ENCODE results near the gene DCST2.
"Not testable (repeated sequence)": the region's sequence is repeated elsewhere in the genome, so short reads cannot be mapped to it uniquely, and the experiment has no call there.

DCST2 gene

DNA sequence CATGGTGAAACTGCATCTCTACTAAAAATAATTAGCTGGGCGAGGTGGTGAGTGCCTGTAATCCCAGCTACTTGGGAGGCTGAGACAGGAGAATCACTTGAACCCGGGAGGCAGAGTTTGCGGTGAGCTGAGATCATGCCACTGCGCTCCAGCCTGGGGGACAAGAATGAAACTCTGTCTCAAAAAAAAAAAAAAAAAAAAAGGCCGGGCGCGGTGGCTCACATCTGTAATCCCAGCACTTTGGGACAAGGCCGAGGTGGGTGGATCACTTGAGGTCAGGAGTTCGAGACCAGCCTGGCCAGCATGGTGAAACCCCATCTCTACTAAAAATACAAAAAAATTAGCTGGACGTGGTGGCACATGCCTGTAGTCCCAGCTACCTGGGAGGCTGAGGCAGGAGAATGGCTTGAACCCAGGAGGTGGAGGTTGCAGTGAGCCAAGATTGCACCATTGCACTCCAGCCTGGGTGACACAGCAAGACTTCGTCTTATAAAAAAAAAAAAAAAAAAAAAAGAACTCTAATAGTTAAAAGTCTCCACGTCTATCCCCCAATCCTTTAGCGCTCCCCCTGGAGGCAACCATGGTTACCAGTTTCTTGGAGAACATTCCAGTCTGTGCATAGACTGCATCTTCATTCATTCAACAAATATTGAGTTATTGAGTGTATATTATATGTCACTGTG lies 38.1 kb downstream of the DCST2 start:
- DNase-seq: not testable (repeated sequence)

DNA sequence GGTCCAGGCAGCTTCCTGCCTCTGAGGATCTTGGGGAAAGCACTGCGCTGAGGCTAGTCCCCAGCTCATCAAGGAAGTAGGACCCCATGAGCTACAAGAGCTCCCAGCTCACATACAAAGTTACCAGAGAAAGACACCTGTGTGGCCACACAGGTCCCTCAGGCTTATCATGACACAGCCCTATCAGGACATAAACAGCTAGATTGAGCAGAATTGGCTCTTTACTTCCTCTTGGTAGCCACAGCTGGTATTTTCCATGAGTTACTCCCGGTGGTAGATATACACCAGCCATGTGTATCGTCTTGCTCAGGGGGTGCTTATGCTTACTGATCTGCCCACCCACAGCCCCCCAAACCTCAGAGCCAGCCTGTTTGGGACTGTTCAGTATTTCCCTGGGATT lies 39.0 kb downstream of the DCST2 start:
- no peak for DNase-seq

DNA sequence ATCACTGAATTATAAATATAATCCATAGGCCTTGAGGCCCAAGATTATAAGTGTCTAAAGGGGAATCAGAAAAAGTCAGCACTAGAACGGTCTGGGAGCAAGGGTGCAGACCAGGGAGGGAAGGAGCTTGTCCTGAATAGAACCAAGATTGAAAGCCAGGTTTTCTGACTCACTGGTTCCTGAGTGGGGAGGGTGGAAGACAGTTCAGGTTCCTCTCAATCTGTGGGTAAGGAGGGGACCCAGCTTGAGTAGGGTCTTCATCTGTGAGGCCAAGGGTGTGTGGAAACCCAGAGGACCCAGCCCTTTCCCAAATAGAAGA lies 39.4 kb downstream of the DCST2 start:
- DNase-seq: no peak

DNA sequence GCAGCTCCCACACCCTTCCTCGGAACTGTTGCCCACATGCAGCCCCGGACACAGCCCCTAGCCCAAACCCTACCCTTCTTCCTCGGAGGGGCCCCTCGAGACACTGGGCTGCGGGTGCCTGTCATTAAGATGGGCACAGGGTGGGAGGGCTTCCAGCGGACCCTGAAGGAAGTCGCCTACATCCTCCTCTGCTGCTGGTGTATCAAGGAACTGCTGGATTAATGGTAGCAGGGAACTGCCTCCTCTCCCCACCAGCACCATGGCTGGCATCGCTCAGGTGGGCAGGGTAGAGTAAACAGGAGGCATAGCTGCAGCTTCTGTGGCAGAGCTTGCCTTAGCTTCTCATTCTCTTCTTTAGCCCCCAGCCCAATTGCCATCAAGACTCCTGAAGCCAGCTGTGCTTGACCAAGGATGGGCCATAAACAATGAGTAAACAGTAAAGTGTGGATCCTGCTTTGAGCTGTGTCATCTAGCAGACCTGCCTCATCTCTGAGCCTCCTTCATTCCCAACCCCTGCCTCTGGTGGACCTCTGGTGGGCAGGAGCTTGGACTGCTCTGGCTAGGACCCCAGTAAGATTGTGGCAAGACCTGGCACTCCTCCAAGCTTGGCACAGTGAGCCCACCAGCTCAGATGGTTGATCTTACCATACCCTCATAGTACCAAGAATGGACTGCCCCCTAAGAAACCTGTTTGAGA lies 39.9 kb downstream of the DCST2 start, which contains the start of gene LENEP:
Gene LENEP (plus strand): TSS at position 15 of the 697 bp plus-strand sequence. CDS start 22 bp downstream, at position 37.
- DNase-seq: no peak

DNA sequence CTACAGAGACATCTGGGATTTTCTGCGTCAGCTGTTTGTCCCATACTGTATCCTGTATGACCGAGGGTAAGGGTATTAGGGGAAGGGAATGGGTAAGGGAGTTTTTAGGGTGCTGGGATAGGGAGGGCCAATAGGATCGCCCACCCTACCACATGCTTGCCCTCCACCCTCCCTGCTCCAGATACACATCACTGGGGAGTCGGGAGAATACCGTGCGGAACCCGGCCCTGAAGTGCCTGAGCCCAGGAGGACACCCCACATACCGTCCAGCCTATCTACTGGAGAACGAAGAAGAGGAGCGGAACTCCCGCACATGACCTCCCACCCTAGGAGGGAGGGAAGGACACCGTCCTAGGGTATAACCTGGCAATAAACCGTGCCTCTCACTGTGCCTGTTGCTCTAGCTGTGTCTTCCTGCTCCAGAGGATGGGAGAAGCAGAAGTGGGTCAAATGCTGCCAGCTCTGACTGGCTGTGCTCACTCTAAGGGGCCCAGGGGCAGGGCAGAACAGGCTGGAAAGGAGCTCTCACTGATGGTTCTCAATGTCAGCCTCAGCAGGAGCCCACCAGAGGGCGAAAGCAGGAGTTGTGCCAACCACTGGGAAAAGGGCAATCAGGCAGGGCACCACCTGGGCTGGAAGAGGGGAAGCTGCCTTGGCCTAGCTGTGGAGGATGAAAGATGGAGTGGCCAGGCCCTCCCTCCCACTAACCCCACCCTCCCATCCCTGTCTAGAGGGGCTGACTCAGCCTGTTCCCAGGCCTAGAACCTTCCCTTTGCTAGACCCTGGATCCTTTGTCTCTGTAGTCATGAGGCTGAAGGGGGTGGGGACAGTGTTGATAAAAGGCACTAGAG lies 40.6 kb downstream of the DCST2 start:
- no peak for DNase-seq

DNA sequence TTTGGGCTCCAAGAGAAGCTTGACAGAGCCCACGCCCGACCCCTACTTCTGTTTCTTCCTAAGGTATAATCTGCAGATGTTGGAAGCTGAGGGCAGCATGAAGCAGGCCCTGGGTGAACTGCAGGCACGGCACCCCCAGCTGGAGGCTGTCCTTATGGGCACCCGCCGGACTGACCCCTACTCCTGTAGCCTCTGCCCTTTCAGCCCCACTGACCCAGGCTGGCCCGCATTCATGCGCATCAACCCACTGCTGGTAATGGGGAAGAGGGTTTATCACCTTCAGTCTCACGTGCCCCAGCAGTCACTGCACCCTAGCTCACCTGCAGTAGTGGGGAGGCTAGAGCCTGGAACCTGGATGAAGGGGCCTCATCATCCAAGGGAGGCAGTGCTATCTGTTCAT lies 43.3 kb downstream of the DCST2 start:
- no peak for DNase-seq

DNA sequence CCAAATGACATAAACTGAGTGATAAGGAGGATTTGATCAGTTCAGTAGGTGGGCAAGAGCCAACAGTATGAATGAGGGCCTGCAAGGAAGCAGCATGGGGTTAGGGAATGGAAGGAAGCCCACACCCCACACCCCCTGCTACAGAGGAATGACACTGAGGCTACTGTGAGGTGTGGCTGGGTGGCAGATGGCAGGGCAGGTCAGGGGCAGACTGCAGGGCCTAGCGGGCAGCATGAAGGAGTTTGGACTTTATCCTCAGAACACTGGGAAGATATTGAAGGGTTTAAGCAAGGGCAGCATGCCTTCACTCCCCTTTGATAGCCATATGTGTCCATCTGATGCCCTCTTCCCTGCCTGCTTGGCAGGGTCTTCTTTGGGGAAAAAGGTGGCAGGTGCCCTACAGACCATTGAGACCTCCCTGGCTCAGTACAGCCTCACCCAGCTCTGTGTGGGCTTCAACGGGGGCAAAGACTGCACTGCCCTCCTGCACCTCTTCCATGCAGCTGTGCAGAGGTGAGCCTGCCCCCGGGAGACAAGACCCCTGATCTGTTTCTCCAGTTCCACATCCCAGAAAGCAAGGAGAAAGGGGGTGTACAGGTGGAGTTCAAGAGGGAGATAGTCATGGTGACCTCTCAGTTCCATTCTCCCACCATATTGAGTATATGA lies 44.3 kb downstream of the DCST2 start:
- no peak for DNase-seq

DNA sequence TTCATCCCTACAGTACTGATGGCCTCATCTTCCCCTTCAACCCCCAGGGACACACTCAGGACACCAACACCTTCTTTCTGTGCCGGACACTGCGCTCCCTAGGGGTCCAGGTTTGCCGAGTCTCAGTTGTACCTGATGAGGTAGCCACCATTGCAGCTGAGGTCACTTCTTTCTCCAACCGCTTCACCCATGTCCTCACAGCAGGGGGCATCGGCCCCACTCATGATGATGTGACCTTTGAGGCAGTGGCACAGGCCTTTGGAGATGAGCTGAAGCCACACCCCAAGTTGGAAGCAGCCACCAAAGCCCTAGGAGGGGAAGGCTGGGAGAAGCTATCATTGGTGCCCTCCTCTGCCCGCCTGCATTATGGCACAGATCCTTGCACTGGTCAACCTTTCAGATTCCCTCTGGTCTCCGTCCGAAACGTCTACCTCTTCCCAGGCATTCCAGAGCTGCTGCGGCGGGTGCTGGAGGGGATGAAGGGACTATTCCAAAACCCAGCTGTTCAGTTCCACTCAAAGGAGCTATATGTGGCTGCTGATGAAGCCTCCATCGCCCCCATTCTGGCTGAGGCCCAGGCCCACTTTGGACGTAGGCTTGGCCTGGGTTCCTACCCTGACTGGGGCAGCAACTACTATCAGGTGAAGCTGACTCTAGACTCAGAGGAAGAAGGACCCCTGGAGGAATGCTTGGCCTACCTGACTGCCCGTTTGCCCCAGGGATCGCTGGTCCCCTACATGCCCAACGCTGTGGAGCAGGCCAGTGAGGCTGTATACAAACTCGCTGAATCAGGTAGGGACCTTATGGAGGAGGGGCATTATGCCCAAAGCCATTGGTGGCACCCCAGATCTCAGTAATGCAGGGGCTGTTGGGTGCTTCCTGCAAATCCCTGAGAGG lies 45.3 kb downstream of the DCST2 start:
- no peak for DNase-seq

DNA sequence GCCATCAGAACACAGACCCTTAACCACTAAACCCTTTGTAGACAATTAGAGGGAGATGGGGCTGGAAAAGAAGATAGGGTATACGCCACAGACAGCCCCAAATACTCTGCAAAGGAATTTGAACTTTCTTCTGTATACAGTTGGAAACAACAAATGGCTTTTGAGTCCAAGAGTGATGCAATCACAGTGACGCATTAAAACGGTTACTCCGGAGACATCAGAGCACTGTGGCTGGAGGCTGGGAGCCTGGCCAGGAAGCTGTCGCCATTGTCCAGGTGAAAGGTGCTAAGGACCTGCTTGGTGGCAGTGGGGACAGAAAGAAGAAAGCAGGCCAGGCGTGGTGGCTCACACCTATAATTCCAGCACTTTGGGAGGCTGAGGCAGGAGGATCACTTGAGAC lies 46.3 kb downstream of the DCST2 start:
- no peak for DNase-seq

DNA sequence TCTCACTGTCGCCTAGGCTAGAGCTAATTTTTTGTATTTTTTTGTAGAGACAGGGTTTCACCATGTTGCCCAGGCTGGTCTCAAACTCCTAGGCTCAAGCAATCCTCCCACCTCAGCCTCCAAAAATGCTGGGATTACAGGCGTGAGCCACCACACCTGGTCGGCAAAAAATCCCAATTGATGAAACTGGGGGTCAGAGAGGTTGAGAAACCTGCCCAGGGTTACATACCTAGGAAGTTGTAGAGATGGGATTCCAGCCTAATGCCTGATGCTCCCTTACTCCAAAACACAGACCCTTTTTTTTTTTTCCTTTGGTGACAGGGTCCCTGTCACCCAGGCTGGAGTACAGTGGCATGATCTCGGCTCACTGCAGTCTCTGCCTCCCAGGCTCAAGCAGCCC lies 46.8 kb downstream of the DCST2 start:
- not testable (repeated sequence) for DNase-seq

DNA sequence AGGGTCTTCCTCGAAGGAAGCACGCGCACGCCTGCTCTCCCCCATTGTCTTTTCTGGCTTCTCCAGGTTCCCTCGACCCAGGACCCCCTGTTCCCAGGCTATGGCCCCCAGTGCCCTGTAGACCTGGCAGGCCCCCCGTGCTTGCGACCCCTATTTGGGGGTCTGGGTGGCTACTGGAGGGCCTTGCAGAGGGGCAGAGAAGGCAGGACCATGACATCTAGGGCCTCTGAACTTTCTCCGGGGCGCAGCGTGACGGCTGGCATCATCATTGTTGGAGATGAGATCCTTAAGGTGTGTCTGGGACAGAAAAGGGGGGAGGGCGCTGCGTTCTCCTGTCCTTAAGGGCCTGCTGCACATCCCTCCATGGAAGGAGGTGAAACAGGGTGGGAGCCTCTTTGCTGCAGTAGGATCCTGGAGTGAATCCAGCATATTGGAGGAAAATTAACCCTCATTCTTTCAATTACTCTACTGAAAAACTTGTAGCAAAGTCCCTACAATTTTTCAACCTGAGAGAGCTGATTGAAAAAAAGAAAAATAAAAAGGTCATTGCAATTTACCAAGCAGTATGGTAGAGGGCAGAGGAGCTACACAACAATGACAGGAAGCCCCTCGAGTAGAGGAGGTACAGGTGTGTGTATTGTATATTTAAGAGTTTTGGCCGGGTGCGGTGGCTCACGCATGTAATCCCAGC lies 49.7 kb downstream of the DCST2 start:
- DNase-seq: no peak

DNA sequence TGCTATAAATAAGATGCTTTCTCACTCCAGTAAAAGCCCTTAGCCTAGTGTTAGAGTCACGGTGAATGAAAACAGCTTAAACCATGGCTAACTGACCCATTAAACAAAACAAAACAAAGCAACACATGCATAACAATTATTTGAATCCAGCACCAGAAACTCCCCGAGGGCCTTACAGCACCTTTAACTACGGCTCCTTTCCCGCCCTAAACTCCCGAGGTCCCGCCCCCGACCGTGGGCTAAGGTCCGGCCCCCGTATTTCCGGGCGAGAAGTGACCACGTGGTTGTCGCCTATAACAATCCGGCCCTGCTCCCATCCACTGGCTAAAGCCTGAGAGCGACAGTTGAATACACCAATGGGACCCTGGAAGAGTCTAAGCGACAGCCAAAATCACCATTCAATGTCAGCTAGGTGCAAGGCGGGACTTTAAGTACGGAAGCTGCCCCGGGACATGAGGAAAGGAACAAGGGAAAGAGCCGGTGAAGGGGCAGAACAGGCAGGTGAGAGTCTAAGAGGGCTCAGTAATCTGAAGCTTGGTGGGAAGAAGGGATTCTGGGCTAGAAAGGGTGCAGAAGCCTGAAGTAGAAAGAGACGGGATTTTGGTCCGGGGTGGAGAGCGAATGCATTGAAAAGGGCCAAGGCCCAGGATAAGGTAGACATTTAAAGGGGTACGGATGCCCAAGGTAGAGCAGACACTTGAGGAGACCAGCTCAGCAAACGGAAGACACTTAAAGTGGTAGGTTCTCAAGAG lies 50.5 kb downstream of the DCST2 start, which contains the start of gene FLAD1:
Gene FLAD1 (plus strand): TSS at position 448 of the 752 bp plus-strand sequence. CDS start 351 bp downstream, outside the sequence.
- peak; percentile 100 for DNase-seq

DNA sequence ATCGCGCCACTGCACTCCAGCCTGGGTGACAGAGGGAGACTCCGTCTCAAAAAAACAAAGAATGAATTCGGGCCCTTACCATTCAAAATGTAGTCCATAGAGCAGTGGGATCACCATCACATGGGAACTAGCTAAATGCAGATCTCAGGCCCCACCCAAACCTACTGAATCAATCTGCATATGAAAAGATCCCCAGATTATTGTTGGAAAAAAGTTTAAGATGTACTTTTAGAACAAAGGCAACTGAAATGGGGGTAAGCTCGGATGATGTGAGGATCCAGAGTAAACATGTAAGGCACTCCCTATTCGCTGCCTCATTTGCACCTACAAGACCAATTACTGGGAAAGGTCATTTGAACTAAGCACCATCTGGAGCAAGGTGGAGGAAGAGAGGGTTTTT lies 51.2 kb downstream of the DCST2 start:
- DNase-seq: no peak

DNA sequence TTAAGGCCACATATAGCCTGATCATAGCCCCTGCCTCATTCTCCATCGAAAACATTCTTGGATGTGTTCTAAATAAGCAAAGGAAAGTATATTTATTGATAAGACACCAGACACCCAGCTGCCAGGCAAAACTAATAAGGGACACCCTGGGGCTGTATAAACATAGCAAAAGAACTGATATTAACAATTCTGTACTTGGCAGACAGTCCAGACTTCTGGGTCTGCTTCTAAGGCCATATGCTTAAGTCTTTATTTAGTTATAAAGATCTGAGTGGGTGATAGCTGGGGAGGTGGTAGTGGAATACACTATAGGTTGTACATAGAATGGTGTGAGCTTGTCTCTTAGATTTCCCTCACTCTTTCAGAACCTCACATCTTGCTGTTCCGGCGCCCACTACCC lies 55.2 kb downstream of the DCST2 start:
- no peak for DNase-seq

DNA sequence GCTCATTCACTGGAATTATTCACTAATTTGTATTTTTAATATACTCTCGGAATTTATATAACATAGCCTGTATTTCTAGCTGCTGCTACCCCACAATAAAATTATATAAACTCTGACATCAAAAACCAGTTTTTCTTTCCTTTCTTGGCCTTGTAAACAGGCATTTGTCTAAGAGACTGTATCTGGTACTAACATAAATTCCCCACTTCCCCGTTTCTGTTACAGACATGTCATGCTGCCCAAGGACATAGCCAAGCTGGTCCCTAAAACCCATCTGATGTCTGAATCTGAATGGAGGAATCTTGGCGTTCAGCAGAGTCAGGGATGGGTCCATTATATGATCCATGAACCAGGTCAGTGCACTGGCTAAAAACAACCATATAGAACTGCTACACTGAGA lies 55.8 kb downstream of the DCST2 start:
- not testable (repeated sequence) for DNase-seq

DNA sequence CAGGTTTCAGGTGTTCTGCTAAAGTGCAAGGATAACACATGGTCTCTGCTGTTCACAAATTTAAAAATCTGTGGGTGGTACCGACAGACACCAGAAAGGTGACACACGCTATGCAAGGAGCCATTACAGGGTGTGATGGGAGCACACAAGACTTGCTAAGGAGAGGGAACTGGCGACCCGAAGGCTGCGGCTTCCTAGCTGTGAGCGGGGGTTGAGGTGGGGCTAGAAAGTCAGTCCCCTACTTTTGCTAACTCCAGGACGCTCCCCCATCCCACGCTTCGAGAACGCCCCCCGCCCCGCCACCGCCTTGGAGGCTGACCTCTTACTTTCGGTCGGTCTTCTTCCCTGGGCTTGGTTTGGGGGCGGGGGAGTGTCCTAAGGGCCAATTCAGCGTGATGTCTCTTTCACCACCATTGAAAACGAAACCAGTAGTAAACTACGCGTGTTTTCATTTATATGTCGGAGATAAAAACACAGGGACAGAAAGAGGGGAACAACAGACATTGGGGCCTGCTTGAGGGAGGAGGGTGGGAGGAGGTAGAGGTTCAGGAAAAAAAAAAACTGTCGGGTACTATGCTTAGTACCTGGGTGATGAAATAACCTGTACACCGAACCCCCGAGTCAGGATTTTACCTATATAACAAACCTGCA lies 58.0 kb downstream of the DCST2 start:
- DNase-seq: no peak

DNA sequence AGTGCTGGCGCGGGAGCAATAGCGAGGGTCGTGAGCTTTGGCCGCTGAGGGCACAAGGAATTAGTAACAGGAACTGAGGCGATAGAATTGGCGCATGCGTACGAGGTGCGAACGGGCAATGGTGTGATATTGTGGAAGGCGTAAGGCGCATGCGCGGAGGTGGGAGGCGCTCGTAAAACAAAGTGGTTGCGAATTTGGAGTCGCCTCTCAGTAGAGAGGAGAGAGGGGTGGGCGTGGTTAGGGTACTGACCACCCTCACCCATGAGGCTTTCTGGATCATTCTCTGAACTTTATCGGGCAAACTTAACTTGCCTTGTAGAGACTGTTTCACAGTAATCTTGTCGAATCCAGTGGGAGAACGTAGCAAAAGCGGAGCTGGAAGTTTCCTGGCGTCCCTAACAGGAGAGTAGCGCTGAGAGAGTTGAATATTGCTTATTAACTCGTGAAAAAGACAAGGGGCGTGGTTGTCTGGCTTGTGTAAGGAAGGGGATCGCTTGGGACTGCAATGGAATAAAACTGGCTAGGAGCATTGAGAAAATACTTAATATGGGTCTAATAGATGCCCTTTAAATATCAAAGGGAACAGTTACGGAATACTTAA lies 58.7 kb downstream of the DCST2 start:
- peak; percentile 97 for DNase-seq

DNA sequence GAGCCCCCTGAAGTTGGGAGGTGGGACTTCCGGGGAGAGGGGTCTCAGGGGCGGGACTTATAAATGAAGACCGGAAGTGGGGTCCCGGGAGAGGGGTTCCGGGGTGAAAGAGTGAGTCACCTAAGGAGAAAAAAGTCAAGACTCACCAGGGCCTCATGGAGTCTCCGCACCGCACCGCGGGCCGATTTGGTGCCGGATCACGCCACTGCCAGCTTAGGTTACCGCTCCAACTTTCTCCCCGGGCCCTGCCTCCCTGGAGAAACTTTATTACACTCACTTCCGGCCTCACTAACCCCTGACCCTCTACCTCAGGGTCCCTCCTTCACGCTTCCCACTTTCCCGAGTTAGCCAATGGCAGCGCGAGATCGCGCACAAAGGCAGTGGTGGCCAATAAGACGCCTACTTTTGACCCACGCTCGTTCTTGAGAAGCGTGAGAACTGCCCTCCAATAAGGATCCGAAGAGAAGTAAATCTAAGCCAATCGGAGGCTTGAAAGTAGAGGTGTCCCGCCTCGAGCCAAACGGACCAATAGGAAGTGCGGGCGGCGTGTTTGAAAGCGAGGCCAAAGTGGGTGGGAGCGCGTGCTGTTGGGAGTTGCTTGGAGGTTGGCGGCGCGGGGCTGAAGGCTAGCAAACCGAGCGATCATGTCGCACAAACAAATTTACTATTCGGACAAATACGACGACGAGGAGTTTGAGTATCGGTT lies 59.3 kb downstream of the DCST2 start, which contains the start of gene CKS1B:
Gene CKS1B (plus strand): TSS at position 580 of the 706 bp plus-strand sequence. CDS start 65 bp downstream, at position 645.
- peak; percentile 100 for DNase-seq
